ENCODE data around the gene PSMA2.

PSMA2 gene

DNA sequence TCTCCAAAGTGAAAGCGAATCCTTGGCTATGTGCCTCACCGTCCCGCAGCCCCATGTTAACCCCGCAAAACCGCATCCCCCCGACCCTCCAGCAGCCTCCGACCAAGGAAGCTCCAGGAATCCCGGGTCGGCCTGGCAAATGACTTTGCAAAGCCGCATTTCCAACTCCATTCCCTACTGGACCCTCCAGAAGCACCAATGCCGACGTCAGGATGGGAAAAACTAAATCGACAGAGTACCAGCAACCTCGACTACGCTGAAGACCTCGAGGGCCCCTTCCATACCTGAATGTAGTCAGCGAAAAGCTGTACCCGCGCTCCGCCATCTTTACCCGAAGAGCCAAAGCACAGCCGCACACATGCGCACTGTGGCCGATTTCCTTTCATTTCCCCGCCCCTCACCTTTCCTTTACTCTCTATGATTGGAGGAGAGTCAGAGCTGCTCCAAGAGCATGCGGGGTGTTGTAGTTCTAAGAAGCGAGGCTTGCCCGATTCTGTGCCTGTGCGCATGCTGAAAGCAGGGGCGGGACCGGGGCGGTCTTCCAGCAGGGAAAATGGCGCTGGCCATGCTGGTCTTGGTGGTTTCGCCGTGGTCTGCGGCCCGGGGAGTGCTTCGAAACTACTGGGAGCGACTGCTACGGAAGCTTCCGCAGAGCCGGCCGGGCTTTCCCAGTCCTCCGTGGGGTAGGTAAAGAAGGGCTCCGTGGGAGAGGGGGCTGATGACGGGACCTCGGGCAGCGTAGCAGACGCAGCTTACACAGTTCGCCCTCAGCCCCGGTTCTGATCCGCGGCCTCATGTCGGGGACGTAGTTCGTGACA lies at the start of gene PSMA2, which contains the start of gene MRPL32:
TSS of gene PSMA2 (minus strand) at position 341 of the 818 bp plus-strand sequence. CDS start at position 325, 16 bp downstream.
TSS of gene MRPL32 (plus strand) at position 543 of the 818 bp plus-strand sequence. CDS start at position 554, 11 bp downstream.
- ATAC-seq (ENCODE audit: low read depth) (peak; percentile 99), DNase-seq (ENCODE audit: low spot score) (peak; percentile 95)
- Histone ChIP-seq H3K9me3 (ENCODE audit: severe bottlenecking) (no peaks in the 10 kb centered on the region), H3K27ac (ENCODE audit: poor library complexity, severe bottlenecking) (peak within 1 kb of the TSS; percentile 45), H3K36me3 (ENCODE audit: low read depth) (peaks cover 38% of the 10 kb centered on the region), H3K4me1 (ENCODE audit: insufficient read depth, poor library complexity, severe bottlenecking) (peaks cover 19% of the 10 kb centered on the region), H3K27me3 (ENCODE audit: insufficient read depth, poor library complexity, severe bottlenecking) (no peaks in the 10 kb centered on the region), H3K4me3 (ENCODE audit: severe bottlenecking) (peak within 1 kb of the TSS; percentile 52)
- TF ChIP-seq, protein P1, sequence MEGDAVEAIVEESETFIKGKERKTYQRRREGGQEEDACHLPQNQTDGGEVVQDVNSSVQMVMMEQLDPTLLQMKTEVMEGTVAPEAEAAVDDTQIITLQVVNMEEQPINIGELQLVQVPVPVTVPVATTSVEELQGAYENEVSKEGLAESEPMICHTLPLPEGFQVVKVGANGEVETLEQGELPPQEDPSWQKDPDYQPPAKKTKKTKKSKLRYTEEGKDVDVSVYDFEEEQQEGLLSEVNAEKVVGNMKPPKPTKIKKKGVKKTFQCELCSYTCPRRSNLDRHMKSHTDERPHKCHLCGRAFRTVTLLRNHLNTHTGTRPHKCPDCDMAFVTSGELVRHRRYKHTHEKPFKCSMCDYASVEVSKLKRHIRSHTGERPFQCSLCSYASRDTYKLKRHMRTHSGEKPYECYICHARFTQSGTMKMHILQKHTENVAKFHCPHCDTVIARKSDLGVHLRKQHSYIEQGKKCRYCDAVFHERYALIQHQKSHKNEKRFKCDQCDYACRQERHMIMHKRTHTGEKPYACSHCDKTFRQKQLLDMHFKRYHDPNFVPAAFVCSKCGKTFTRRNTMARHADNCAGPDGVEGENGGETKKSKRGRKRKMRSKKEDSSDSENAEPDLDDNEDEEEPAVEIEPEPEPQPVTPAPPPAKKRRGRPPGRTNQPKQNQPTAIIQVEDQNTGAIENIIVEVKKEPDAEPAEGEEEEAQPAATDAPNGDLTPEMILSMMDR (IDR thresholded peaks at IDR 0.05; ENCODE audit: poor library complexity, severe bottlenecking) = no peak

- no peaks in the 10 kb centered on the region for H3K36me3 ChIP-seq (ENCODE audit: low read depth)
- DNase-seq (ENCODE audit: low spot score) (no peak), ATAC-seq (ENCODE audit: low read depth) (no peak)
- H3K4me1 ChIP-seq (ENCODE audit: insufficient read depth, poor library complexity, severe bottlenecking) = no peaks in the 10 kb centered on the region
- TF ChIP-seq, protein P1 (IDR thresholded peaks at IDR 0.05; ENCODE audit: poor library complexity, severe bottlenecking) = no peak
- no peaks in the 10 kb centered on the region for H3K27me3 ChIP-seq (ENCODE audit: insufficient read depth, poor library complexity, severe bottlenecking)
- no peak overlapping the region for H3K4me3 ChIP-seq (ENCODE audit: severe bottlenecking)
- no peak overlapping the region for H3K27ac ChIP-seq (ENCODE audit: poor library complexity, severe bottlenecking)
- no peaks in the 10 kb centered on the region for H3K9me3 ChIP-seq (ENCODE audit: severe bottlenecking)
Observed at GRCh38 chr7:42981601-42982000, 49.6 kb upstream of the PSMA2 start.

DNA sequence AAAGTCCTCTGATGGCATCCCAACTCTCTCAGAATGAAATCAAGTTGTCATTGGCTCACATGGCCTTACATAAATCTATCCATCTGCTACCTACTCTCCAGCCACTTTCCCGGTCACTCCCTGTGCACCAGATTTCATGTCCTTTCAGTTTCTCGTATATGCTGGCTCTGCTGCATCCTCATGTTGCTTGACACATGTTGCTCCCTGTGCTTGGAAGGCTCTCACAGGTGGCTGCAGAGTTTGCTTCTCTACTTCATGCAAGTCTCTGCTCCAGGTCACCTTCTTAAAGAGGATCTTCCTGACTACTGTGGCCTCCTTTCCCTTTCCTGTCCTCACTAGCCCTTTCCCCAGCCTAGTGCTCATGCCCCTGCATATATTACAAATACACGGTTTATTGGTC lies 48.5 kb upstream of the PSMA2 start:
- H3K9me3 ChIP-seq (ENCODE audit: severe bottlenecking) = no peaks in the 10 kb centered on the region

GRCh38 chr7:42980084-42980483 lies 48.1 kb upstream of the PSMA2 start:
- no peak for ATAC-seq (ENCODE audit: low read depth)
- no peaks in the 10 kb centered on the region for H3K9me3 ChIP-seq (ENCODE audit: severe bottlenecking)

More for the DNA sequence above, 48.5 kb upstream of the PSMA2 start:
- no peak overlapping the region for H3K4me3 ChIP-seq (ENCODE audit: severe bottlenecking)
- ATAC-seq (ENCODE audit: low read depth) (no peak), DNase-seq (ENCODE audit: low spot score) (no peak)
- no peaks in the 10 kb centered on the region for H3K36me3 ChIP-seq (ENCODE audit: low read depth)
- H3K4me1 ChIP-seq (ENCODE audit: insufficient read depth, poor library complexity, severe bottlenecking) = no peaks in the 10 kb centered on the region
- no peaks in the 10 kb centered on the region for H3K27me3 ChIP-seq (ENCODE audit: insufficient read depth, poor library complexity, severe bottlenecking)
- TF ChIP-seq, protein P1 (IDR thresholded peaks at IDR 0.05; ENCODE audit: poor library complexity, severe bottlenecking) = no peak
- no peak overlapping the region for H3K27ac ChIP-seq (ENCODE audit: poor library complexity, severe bottlenecking)

More at GRCh38 chr7:42980084-42980483, 48.1 kb upstream of the PSMA2 start:
- Histone ChIP-seq H3K4me1 (ENCODE audit: insufficient read depth, poor library complexity, severe bottlenecking) (no peaks in the 10 kb centered on the region), H3K27ac (ENCODE audit: poor library complexity, severe bottlenecking) (no peak overlapping the region), H3K36me3 (ENCODE audit: low read depth) (no peaks in the 10 kb centered on the region), H3K4me3 (ENCODE audit: severe bottlenecking) (no peak overlapping the region), H3K27me3 (ENCODE audit: insufficient read depth, poor library complexity, severe bottlenecking) (no peaks in the 10 kb centered on the region)
- DNase-seq (ENCODE audit: low spot score) = no peak
- TF ChIP-seq, protein P1 (IDR thresholded peaks at IDR 0.05; ENCODE audit: poor library complexity, severe bottlenecking) = no peak
